DOHH2 (cell line): ENCODE data around the gene LDLRAD4.

Experiments used
- H3F3A ChIP-seq: fragments of 200-600 bp; sonication (generic), shearing (Covaris generic); 2 replicates; pipeline ENCODE4 v1.6.0; 2016; ENCODE audit warnings: antibody characterized with exemption, mild to moderate bottlenecking; ENCODE audit not compliant: control insufficient read depth, insufficient read depth
- H3K27ac ChIP-seq: fragments of 200-600 bp; sonication (generic); 2 replicates; pipeline ENCODE4 v1.5.1; 2014; ENCODE audit warnings: low read depth, mild to moderate bottlenecking, low read length, moderate library complexity
- H3K27me3 ChIP-seq: fragments of 200-600 bp; sonication (generic); 2 replicates; pipeline ENCODE4 v1.6.1; 2014; ENCODE audit warnings: mild to moderate bottlenecking, low read length, mixed read lengths; ENCODE audit not compliant: control insufficient read depth
- H3K36me3 ChIP-seq: fragments of 200-600 bp; sonication (generic); 2 replicates; pipeline ENCODE4 v1.6.1; 2014; ENCODE audit warnings: mild to moderate bottlenecking, low read length, moderate library complexity, mixed read lengths; ENCODE audit not compliant: control insufficient read depth
- H3K4me1 ChIP-seq: fragments of 200-600 bp; sonication (generic); 2 replicates; pipeline ENCODE4 v1.6.1; 2014; ENCODE audit warnings: mild to moderate bottlenecking, low read length, mixed read lengths; ENCODE audit not compliant: control insufficient read depth
- H3K4me2 ChIP-seq: fragments of 200-600 bp; sonication (generic); 2 replicates; pipeline ENCODE4 v1.6.0; 2014; ENCODE audit warnings: mild to moderate bottlenecking, low read length, moderate library complexity
- H3K4me3 ChIP-seq: fragments of 200-600 bp; sonication (generic); 2 replicates; pipeline ENCODE4 v1.5.1; 2014; ENCODE audit warnings: mild to moderate bottlenecking, low read length, mixed read lengths
- H3K79me2 ChIP-seq: fragments of 200-600 bp; sonication (generic); 2 replicates; pipeline ENCODE4 v1.6.1; 2014; ENCODE audit warnings: mild to moderate bottlenecking, low read length, mixed read lengths; ENCODE audit not compliant: control insufficient read depth
- H3K9me2 ChIP-seq: fragments of 200-600 bp; sonication (generic); replicated peaks from 2 replicates; pipeline ENCODE4 v1.6.1; 2014; ENCODE audit warnings: mild to moderate bottlenecking, low read length, mixed read lengths; ENCODE audit not compliant: control insufficient read depth
- H3K9me3 ChIP-seq: fragments of 200-600 bp; sonication (generic); 2 replicates; pipeline ENCODE4 v1.6.1; 2014; ENCODE audit warnings: antibody characterized with exemption, low read length, mixed read lengths; ENCODE audit not compliant: control insufficient read depth, insufficient read depth
- H4K20me1 ChIP-seq: fragments of 200-600 bp; sonication (generic); 2 replicates; pipeline ENCODE4 v1.6.0; 2014; ENCODE audit warnings: low read depth, mild to moderate bottlenecking, antibody characterized with exemption, low read length, moderate library complexity; ENCODE audit not compliant: control insufficient read depth, insufficient read depth
- EZH2phosphoT487 ChIP-seq: fragments of 200-600 bp; sonication (generic); IDR thresholded peaks from 2 replicates; pipeline ENCODE4 v1.6.1; 2017; ENCODE audit warnings: borderline replicate concordance, mild to moderate bottlenecking, antibody characterized with exemption, low read length, moderate library complexity, mixed read lengths
- TF ChIP-seq, protein P1 (sequence below): fragments of 200-600 bp; sonication (generic); IDR thresholded peaks from one replicate; pipeline ENCODE4 v1.5.1; 2014; ENCODE audit warnings: antibody characterized with exemption, mild to moderate bottlenecking, low read depth, low read length; ENCODE audit not compliant: poor library complexity, severe bottlenecking

LDLRAD4 gene

DNA sequence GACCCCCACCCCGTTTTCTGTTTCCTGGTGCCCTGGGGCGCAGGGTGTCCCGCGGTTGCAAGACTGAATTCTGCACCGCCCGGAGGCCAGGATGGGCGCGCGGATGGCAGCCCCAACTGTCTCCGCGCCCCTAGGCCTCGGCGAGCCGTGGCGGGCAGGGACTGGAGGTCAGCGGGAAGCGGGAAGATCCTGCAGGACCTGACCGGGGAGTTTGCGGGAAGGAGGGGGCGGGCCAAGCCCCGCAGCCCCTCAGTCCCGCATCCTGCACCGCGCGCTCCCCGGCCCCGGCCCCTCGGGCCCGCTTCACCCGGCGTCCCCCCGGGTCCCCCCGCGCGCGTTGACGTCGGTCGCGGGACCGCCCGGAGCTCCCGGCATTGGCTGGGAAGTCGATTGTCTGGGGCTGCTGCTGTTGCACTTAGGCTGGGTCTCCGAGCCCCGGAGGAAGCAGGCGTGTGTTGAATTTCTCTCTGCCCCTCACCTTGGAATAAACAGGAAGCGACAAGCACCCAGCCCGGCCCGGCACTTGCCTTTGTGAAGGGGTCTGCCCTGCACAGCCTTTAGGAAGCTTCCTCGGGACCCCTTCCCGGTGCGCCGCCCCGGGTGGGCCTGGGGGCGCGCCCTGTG lies at the start of gene LDLRAD4:
TSS of gene LDLRAD4 (plus strand) at position 393 of the 624 bp plus-strand sequence.
- Histone ChIP-seq H3K79me2 (no peaks in the 10 kb centered on the region), H3K4me2 (no peak within 1 kb of the TSS)

DNA sequence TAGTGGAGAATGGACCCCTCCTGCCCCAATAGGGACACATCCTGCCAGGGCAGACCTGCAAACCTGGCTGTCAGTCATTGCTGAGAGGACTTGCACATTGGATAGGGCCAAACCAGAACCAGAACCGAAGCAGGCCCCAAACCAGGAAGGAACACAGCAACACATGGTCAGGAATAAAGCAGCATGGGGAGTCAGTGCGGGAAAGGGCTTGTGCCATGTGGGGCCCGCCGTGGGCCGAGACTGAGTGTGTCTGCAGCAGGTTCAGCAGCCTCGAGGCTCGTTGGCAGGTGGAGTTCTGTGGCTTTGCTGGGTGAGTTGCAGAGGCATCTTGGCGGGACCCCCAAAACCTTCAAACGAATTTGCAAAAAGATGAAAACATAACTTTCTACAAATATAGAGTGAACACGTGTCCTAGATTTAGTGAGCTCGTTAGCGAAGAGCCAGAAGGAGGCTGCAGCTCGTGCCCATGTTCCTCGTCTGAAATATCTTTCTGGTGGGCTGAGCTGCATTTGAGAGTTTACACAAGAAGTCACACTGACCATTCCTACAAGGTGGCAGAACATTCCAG lies 44.9 kb upstream of the LDLRAD4 start:
- H3K27ac ChIP-seq, result no peak overlapping the region
- no peaks in the 10 kb centered on the region for H3K4me1 ChIP-seq
- H3K4me3 ChIP-seq, result no peak overlapping the region
- H3K36me3 ChIP-seq, result no peaks in the 10 kb centered on the region
- H3K4me2 ChIP-seq, result no peak overlapping the region
- no peaks in the 10 kb centered on the region for H3K79me2 ChIP-seq
- H3K9me3 ChIP-seq, result no peaks in the 10 kb centered on the region
- no peaks in the 10 kb centered on the region for H3K9me2 ChIP-seq
- TF ChIP-seq, protein P1, sequence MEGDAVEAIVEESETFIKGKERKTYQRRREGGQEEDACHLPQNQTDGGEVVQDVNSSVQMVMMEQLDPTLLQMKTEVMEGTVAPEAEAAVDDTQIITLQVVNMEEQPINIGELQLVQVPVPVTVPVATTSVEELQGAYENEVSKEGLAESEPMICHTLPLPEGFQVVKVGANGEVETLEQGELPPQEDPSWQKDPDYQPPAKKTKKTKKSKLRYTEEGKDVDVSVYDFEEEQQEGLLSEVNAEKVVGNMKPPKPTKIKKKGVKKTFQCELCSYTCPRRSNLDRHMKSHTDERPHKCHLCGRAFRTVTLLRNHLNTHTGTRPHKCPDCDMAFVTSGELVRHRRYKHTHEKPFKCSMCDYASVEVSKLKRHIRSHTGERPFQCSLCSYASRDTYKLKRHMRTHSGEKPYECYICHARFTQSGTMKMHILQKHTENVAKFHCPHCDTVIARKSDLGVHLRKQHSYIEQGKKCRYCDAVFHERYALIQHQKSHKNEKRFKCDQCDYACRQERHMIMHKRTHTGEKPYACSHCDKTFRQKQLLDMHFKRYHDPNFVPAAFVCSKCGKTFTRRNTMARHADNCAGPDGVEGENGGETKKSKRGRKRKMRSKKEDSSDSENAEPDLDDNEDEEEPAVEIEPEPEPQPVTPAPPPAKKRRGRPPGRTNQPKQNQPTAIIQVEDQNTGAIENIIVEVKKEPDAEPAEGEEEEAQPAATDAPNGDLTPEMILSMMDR, result no peak
- no peak for TF ChIP-seq EZH2phosphoT487
- no peaks in the 10 kb centered on the region for H4K20me1 ChIP-seq
- H3F3A ChIP-seq, result no peaks in the 10 kb centered on the region
- H3K27me3 ChIP-seq, result peaks cover 10% of the 10 kb centered on the region; the same call in 1 of the 2 replicates

More for the DNA sequence above, at the start of gene LDLRAD4:
- Histone ChIP-seq H3K9me2 (no peaks in the 10 kb centered on the region), H3K4me1 (no peaks in the 10 kb centered on the region), H3K4me3 (no peak within 1 kb of the TSS), H3F3A (no peaks in the 10 kb centered on the region), H3K9me3 (no peaks in the 10 kb centered on the region), H4K20me1 (peaks cover 3% of the 10 kb centered on the region; the same call in 1 of the 2 replicates), H3K27me3 (peaks cover 41% of the 10 kb centered on the region), H3K27ac (no peak within 1 kb of the TSS), H3K36me3 (no peaks in the 10 kb centered on the region)
- no peak for TF ChIP-seq EZH2phosphoT487
- TF ChIP-seq, protein P1, result no peak

DNA sequence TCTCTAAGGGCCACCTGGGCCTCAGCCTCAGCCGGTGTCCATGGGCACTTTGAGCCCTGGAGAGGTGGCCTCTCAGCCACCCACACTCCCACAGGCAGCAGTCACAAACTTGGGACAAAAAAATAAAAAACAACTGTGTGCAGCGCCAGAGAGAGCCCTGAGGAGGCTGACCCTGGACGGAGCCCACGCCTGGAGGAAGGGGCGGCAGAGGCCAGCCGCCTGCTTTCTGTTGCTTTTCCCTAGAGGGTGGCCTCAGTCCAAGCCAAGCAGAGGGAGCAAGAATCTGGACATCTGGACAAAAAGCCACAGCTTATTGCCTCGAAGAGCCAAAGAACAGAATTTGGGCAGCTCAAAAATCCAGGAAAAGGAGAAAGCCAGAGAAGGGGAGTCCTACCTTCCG lies 43.3 kb upstream of the LDLRAD4 start:
- no peak overlapping the region for H3K4me2 ChIP-seq
- no peak overlapping the region for H3K27ac ChIP-seq
- no peaks in the 10 kb centered on the region for H3K79me2 ChIP-seq
- no peaks in the 10 kb centered on the region for H3F3A ChIP-seq
- H3K4me3 ChIP-seq, result no peak overlapping the region
- no peaks in the 10 kb centered on the region for H3K9me2 ChIP-seq
- H3K36me3 ChIP-seq, result no peaks in the 10 kb centered on the region
- TF ChIP-seq, protein P1, result no peak
- no peak for TF ChIP-seq EZH2phosphoT487
- H4K20me1 ChIP-seq, result no peaks in the 10 kb centered on the region
- H3K4me1 ChIP-seq, result no peaks in the 10 kb centered on the region
- no peaks in the 10 kb centered on the region for H3K9me3 ChIP-seq
- 0 out of 2 replicates have a peak, but pooled peaks cover 3% of the 10 kb centered on the region for H3K27me3 ChIP-seq
